GM11168 (cell line): ENCODE measurements around the gene EPHB1.

ENCODE experiments used
- in situ Hi-C: fragments of 300-500 bp; cut with MboI; formaldehyde crosslinking; loops from one replicate; pipeline ENCODE4 v1.12.0; 2022; ENCODE audit warnings: low sequenced_read_pairs; ENCODE audit not compliant: unreplicated experiment

The EPHB1 gene

DNA sequence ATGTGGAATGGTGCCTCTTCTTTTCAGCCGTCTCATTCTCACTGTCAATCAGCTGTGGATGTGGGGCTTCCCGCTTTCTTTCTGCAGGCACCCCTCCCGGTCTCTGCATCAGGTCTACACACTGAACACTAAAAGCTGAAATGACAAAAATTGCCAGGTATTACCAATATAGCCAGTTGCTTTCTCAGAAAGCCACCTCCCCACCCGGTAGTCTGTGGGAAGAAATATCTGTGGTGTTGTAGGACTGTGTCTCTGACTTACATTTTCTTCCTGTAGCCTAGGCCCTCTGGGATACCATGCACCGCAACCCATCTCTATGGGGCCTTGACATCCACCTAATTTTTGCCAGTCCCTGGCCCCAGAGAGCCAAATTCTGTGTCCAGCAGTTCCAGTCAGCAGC, 19.2 kb upstream of the EPHB1 start:
- in situ Hi-C loops: loop anchor here (25.0 kb wide), 1 partner anchor 736 kb away; no protein-coding TSS in a partner anchor

- in situ Hi-C loops: loop anchor here (25.0 kb wide), 1 partner anchor 736 kb away; no protein-coding TSS in a partner anchor
Observed at GRCh38 chr3:134776518-134776917, 18.5 kb upstream of the EPHB1 start.

DNA sequence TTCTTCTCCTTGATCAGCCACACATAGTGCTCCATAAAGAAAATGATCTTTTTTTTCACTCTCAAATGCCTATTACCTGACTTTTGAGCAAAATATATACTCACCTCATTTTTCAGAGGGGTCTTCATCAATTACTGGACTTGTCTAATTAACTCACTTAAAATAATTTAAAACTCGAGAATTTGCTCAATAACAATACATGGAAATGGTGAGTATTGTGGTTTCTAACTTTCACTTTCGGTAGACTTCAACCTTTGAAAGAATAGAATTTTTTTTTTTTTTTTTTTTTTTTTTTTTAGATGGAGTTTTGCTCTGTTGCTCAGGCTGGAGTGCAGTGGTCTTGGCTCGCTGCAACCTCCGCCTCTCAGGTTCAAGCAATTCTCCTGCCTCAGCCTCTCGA, 17.7 kb upstream of the EPHB1 start:
- in situ Hi-C loops: loop anchor here (25.0 kb wide), 1 partner anchor 735 kb away; no protein-coding TSS in a partner anchor

DNA sequence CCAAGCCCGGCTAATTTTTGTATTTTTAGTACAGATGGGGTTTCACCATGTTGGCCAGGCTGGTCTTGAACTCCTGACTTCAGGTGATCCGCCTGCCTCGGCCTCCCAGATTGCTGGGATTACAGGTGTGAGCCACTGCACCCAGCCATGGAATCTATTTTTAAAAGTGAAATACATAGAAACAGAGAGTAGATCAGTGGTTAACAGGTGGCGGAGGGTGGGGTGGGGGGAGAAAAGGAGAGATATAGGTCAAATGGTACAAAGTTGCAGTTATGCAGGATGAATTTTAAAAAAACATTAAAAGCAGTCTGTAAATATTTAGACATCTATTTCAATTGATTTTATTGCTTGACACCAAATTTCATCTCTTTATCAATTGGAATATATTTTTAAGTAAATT, 6.8 kb upstream of the EPHB1 start:
- in situ Hi-C loops: loop anchor here (25.0 kb wide), 1 partner anchor 724 kb away; no protein-coding TSS in a partner anchor

DNA sequence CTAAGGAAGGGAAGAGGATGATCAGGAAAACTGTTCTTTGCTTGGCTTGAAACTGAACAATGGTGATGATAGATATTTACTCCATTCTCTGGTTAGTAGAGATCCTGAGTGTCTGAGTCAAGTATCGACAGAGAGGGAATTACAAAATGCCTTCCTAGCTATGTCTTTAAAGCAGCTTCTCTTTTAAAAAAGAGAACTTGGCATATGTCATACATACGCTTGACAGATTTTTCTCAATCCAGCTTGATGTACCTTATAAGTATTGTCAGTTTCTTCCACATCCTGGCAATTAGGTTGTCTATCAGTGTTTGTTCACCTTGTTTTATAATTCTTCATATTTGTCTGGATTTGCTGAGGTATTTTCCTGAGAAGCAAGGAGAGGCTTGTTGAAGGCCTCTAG, 5.0 kb upstream of the EPHB1 start:
- in situ Hi-C loops: loop anchor here (10.0 to 25.0 kb wide), 2 partner anchors 455 to 722 kb away; no protein-coding TSS in a partner anchor

DNA sequence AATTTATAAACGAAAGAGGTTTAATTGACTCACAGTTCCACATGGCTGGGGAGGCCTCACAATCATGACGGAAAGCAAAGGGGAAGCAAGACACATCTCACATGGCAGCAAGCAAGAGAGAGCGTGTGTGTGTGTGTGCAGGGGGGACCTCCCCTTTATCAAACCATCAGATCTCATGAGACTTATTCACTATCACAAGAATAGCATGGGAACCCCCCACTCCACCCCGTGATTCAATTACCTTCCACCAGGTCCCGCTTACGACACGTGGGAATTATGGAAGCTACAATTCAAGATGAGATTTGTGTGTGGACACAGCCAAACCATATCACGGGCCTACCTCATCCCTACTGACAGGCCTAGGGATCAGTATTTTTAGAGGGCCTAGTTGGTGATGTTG, 3.1 kb upstream of the EPHB1 start:
- in situ Hi-C loops: loop anchor here (10.0 to 25.0 kb wide), 2 partner anchors 453 to 720 kb away; no protein-coding TSS in a partner anchor

DNA sequence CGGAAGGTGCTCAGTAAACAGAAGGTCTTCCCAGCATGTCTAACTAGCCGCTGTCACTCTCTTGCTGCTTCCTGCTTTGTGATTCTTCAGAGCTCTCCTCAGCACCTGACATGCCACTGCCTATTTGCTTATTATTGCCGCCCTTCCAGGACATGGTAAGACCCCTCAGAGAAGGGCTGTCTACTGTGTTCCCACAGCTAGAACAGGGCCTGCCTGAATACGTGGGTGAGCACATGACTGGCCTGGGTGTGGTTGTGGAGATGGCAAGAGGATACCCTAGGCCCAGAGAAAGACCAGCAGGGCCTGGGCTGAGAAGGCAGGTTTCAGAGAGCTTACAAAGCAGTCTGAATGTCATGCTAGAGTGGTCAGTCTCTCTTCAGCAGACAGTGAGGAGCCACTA, 2.4 kb upstream of the EPHB1 start:
- in situ Hi-C loops: loop anchor here (10.0 to 25.0 kb wide), 2 partner anchors 452 to 720 kb away; no protein-coding TSS in a partner anchor

- in situ Hi-C loops: loop anchor here (10.0 to 25.0 kb wide), 2 partner anchors 451 to 719 kb away; no protein-coding TSS in a partner anchor
Observed at GRCh38 chr3:134793562-134793961, 1.5 kb upstream of the EPHB1 start.

DNA sequence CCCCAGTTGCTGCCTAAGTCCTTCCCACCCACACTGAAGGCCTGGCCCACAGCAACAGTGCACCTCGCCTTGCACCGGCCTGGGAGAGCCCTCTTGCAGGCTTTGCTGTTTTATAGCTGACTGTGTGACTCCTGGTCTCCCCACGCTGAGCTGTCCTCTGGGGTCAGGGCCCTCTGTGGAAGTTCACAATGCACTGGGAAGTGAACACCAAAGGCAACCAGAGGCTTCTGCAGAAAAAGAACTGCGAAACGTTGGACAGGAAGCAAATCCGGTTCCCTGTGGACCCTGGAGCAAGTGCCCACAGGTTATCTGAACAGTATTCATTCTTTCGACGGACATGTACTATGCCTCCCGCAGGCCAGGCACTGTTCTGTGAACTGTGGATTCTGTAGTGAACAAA, 737 bp upstream of the EPHB1 start:
- in situ Hi-C loops: loop anchor here (10.0 to 25.0 kb wide), 2 partner anchors 450 to 718 kb away; no protein-coding TSS in a partner anchor

DNA sequence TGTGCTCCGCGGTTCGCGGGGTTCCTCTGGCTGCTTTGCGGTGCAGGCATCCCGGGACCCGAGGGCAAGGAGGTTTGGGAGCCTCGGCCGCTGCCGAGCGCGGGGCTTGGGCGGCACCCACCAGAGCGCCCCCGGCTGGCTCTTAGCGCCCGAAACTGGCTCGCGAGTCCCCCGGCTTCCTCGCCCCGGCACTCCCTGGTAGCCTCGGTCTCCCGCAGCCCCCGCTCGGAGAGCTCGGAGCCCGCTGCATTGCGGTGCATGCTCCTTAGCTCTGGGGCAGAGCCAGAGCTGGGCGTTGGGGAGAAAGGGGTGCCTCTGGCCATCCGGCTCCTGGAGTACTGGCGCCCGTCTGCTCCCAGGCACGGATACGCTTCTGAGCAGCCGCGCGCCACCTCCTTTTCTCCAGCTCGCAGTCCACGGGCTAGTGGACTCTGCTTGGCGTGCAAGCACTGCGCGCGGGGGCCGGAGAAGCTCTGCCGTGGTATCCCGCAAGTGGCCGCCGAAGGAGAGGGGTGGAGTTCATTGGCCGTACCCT, 753 bp downstream of the EPHB1 start:
- in situ Hi-C loops: loop anchor here (10.0 to 25.0 kb wide), 2 partner anchors 449 to 716 kb away; no protein-coding TSS in a partner anchor

DNA sequence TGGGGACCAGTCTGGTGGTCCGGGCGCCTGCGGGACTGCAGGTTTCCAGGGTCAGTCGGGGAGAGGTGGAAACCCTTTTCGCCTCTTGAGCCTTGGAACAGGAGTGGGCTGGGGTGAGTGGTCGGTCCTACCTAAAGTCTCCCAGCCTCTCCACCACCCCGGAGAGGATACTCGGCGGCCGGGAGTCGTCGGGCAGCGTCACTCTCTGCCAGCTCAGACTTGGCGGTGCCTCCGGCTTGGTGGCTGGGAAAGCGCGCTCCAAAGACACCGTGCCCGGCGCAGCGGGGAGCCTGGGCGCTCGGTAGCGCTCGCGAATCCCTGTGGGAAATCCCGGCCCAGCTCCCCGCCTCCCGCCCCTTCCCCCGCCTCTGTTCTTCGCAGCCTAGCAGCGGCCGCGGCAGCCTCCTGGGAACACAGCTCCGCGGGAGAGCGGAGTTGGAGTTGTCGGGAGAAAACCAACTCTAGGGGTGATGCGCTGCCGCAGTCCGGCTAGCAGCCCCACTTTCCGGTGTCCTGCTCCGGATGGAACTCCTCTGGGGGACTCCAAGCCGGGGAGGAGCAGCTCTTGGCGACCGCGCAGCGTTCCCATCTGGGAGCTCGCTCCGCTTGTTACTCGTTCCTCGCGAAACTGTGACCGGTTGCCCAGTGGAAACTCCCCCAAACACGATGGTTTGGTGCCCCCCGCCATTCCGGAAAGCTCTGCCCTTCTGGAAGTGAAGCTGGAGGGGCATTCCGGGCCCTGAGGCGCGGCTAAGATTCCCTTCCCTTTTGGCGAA, 1.4 kb downstream of the EPHB1 start:
- in situ Hi-C loops: loop anchor here (10.0 to 25.0 kb wide), 2 partner anchors 448 to 716 kb away; no protein-coding TSS in a partner anchor

DNA sequence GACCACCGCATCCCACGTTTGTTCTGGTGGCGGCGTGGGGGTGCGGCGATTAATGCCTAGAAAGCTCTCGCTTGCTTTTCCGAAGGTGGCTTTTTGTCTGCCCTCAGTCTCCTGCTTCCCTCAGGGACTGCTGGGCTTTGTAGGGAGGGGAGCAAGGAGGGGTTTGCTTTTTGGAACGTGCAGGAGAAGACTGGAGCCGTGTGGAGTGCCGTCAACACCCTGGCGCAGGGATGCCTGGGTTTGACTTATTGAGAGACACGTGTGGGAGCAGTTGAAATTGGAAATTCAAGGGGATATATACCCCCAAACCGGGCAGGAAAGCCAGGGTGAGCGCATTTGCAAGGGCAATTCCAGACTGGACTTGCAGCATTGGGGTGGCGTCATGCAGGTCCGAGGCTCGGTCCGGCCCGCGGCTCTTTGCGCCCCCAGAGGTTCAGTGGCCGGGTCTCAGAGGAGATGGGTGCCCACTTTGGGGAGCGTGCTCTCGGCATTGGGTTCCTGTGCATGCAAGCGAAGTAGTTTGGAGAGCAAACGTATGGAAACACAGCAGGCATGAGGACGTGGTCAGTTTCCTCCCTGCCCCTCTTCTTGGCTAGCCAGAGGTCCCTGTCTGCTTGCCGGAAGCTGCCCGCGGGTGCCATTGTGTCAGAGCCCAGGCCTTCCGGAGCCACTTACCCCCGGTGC, 2.1 kb downstream of the EPHB1 start:
- in situ Hi-C loops: loop anchor here (10.0 to 25.0 kb wide), 2 partner anchors 448 to 715 kb away; no protein-coding TSS in a partner anchor

GRCh38 chr3:134797741-134798451, 2.8 kb downstream of the EPHB1 start:
- in situ Hi-C loops: loop anchor here (10.0 to 25.0 kb wide), 2 partner anchors 447 to 714 kb away; no protein-coding TSS in a partner anchor

DNA sequence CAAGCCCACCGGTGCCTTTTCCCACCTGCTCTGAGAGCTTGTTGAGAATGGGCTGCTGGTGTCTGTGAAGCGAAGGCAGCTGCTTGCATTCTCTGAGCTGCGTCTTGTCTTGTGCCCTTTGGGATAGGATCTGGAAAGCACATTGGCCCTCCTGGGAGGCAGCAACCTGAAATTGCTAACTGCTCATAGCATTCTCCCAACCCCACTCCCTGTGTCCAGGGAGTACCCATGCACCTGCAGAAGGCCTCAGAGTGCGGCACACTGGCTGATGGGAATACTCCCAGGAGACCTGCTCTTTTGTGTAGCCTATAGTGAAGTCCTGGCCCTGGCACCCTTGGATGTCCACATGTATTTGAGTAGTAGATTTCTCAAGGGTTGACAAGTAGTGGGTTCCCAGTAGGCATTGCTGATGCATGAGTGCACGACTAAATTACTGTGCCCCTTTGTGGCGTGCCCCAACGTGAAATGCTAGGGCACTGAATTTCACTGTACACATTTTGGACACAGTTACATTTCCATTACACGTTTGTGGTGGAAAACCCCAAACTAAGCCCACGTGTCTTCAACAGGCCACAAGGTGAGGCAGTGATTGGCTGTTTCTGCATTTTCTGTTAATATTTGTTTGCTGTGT, 3.7 kb downstream of the EPHB1 start:
- in situ Hi-C loops: loop anchor here (10.0 to 25.0 kb wide), 2 partner anchors 446 to 714 kb away; no protein-coding TSS in a partner anchor

DNA sequence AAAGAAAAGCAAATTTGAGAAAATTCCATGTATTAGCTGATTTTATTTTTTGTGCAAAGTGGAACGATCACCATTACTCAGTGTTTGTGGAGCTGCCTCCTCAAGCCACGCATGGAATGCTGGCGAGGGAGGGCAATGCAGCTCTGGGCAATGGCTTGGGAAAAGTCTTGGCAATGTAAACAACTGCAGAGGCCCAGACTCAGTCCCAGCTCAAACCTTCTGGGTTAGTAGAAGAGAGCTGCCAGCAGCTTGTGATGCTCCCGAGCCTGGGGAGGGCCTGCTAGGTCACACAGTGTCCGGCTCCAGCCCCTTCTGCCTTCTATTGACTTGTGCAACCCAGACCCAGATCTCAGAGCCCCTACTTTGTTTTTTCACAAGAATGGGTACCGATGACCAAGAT, 4.3 kb downstream of the EPHB1 start:
- in situ Hi-C loops: loop anchor here (10.0 to 25.0 kb wide), 2 partner anchors 445 to 713 kb away; no protein-coding TSS in a partner anchor

GRCh38 chr3:134801204-134801958, 6.3 kb downstream of the EPHB1 start:
- in situ Hi-C loops: no loop called here

- in situ Hi-C loops: no loop called here
Observed at GRCh38 chr3:134802428-134803050, 7.5 kb downstream of the EPHB1 start.

- in situ Hi-C loops: no loop called here
Observed at GRCh38 chr3:134803051-134803505, 8.0 kb downstream of the EPHB1 start.
